Loucy (cell line): ENCODE measurements around the gene ANKRD27.
"Not testable (repeated sequence)": the region's sequence is repeated elsewhere in the genome, so short reads cannot be mapped to it uniquely, and the experiment has no call there.

Source experiments
- H2AFZ ChIP-seq: fragments of 200-600 bp; sonication (generic); 2 replicates; pipeline ENCODE4 v1.6.0; 2016; ENCODE audit warnings: antibody characterized with exemption, mild to moderate bottlenecking, low read length, moderate library complexity
- H3F3A ChIP-seq: fragments of 200-600 bp; 2 replicates; pipeline ENCODE4 v1.6.0; 2016; ENCODE audit warnings: antibody characterized with exemption, low read depth, mild to moderate bottlenecking
- H3K27me3 ChIP-seq: fragments of 200-600 bp; sonication (generic); 2 replicates; pipeline ENCODE4 v1.6.1; 2014; ENCODE audit warnings: low read length, mild to moderate bottlenecking; ENCODE audit not compliant: insufficient read depth, poor library complexity, severe bottlenecking
- H3K36me3 ChIP-seq: fragments of 200-600 bp; sonication (generic); 2 replicates; pipeline ENCODE4 v1.6.1; 2016; ENCODE audit warnings: low read length; ENCODE audit not compliant: insufficient read depth
- H3K4me1 ChIP-seq: fragments of 200-600 bp; sonication (generic); 2 replicates; pipeline ENCODE4 v1.5.1; 2014; ENCODE audit warnings: low read length, mild to moderate bottlenecking; ENCODE audit not compliant: insufficient read depth, poor library complexity, severe bottlenecking
- H3K4me2 ChIP-seq: fragments of 200-600 bp; sonication (generic); 2 replicates; pipeline ENCODE4 v1.6.0; 2014; ENCODE audit warnings: antibody characterized with exemption, low read length, low read depth, mild to moderate bottlenecking; ENCODE audit not compliant: poor library complexity, severe bottlenecking
- H3K4me3 ChIP-seq: fragments of 200-600 bp; sonication (generic); 2 replicates; pipeline ENCODE4 v1.5.1; 2014; ENCODE audit warnings: low read length, mild to moderate bottlenecking, mixed read lengths; ENCODE audit not compliant: poor library complexity, severe bottlenecking
- H3K79me2 ChIP-seq: fragments of 200-600 bp; sonication (generic); 2 replicates; pipeline ENCODE4 v1.6.1; 2014; ENCODE audit warnings: low read length; ENCODE audit not compliant: insufficient read depth
- H3K9ac ChIP-seq: fragments of 200-600 bp; sonication (generic); 2 replicates; pipeline ENCODE4 v1.6.0; 2014; ENCODE audit warnings: mild to moderate bottlenecking, low read depth, low read length, moderate library complexity; ENCODE audit not compliant: poor library complexity, severe bottlenecking
- H3K9me2 ChIP-seq: fragments of 200-600 bp; sonication (generic); replicated peaks from 2 replicates; pipeline ENCODE4 v1.6.1; 2016; ENCODE audit warnings: low read depth, low read length, mixed read lengths
- H3K9me3 ChIP-seq: fragments of 200-600 bp; sonication (generic); 2 replicates; pipeline ENCODE4 v1.6.1; 2014; ENCODE audit warnings: mild to moderate bottlenecking, antibody characterized with exemption, low read length, low read depth; ENCODE audit not compliant: insufficient read depth
- H4K20me1 ChIP-seq: fragments of 200-600 bp; sonication (generic); 2 replicates; pipeline ENCODE4 v1.6.0; 2014; ENCODE audit warnings: antibody characterized with exemption, low read length, mild to moderate bottlenecking; ENCODE audit not compliant: insufficient read depth, poor library complexity, severe bottlenecking
- CTCF ChIP-seq: fragments of 200-600 bp; sonication (generic); conservative IDR thresholded peaks from 2 replicates; pipeline ENCODE4 v1.5.1; 2014; ENCODE audit warnings: mild to moderate bottlenecking, antibody characterized with exemption, low read length
- EZH2phosphoT487 ChIP-seq: fragments of 200-600 bp; IDR thresholded peaks from 2 replicates; pipeline ENCODE4 v1.6.1; 2018; ENCODE audit warnings: antibody characterized with exemption, mild to moderate bottlenecking, moderate library complexity, borderline replicate concordance

ANKRD27 gene

DNA sequence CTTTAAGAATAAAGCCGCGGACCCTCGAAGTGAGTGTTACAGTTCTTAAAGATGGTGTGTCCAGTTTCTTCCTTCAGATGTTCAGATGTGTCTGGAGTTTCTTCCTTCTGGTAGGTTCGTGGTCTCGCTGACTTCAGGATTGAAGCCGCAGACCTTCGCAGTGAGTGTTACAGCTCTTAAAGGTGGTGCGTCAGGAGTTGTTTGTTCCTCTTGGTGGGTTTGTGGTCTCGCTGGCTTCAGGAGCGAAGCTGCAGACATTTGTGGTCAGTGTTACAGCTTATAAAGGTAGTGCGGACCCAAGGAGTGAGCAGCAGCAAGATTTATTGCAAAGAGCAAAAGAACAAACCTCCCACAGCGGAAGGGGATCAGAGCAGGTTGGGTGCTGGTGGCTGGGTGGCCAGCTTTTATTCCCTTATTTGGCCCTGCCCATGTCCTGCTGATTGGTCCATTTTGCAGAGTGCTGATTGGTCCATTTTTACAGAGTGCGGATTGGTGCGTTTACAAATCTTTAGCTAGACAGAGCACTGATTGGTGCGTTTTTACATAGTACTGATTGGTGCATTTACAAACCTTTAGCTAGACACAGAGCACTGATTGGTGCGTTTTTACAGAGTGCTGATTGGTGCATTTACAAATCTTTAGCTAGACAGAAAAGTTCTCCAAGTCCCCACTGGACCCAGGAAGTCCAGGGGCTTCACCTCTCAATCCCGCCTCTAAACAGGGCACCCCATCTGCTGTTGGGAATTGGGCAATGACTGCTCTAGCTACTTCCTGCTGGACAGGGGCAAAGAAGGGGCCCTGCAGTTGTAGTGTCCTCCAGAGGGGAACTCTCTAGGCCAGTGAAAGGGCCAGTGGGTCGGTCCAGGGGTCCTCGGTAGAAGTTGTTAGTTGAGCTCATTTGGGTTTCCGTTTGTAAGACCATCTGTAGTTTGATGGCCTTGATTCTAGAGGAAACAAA lies 18.4 kb upstream of the ANKRD27 start:
- not testable (repeated sequence) for H2AFZ ChIP-seq

GRCh38 chr19:32692727-32693061 lies 17.7 kb upstream of the ANKRD27 start:
- Histone ChIP-seq H3K9me2 (no peaks in the 10 kb centered on the region), H3K79me2 (peaks cover 68% of the 10 kb centered on the region), H4K20me1 (peaks cover 44% of the 10 kb centered on the region), H3K27me3 (no peaks in the 10 kb centered on the region), H3K36me3 (0 out of 2 replicates have a peak, but pooled peaks cover 2% of the 10 kb centered on the region), H3K4me1 (peaks cover 44% of the 10 kb centered on the region), H3K4me2 (peak overlapping the region; percentile 92), H3F3A (no peaks in the 10 kb centered on the region), H3K4me3 (peak overlapping the region; percentile 100), H3K9me3 (no peaks in the 10 kb centered on the region), H3K9ac (peak overlapping the region; percentile 97), H2AFZ (peak overlapping the region; percentile 94)
- no peak for TF ChIP-seq CTCF
- TF ChIP-seq EZH2phosphoT487, result no peak

More for the DNA sequence above, 18.4 kb upstream of the ANKRD27 start:
- not testable (repeated sequence) for H3F3A ChIP-seq, H3K36me3 ChIP-seq, H3K27me3 ChIP-seq, H3K9me2 ChIP-seq, H3K9me3 ChIP-seq
- Histone ChIP-seq H3K4me3 (peak overlapping the region; percentile 100), H4K20me1 (peaks cover 47% of the 10 kb centered on the region), H3K4me2 (peak overlapping the region; percentile 92), H3K4me1 (peaks cover 44% of the 10 kb centered on the region), H3K79me2 (peaks cover 73% of the 10 kb centered on the region), H3K9ac (peak overlapping the region; percentile 97)

DNA sequence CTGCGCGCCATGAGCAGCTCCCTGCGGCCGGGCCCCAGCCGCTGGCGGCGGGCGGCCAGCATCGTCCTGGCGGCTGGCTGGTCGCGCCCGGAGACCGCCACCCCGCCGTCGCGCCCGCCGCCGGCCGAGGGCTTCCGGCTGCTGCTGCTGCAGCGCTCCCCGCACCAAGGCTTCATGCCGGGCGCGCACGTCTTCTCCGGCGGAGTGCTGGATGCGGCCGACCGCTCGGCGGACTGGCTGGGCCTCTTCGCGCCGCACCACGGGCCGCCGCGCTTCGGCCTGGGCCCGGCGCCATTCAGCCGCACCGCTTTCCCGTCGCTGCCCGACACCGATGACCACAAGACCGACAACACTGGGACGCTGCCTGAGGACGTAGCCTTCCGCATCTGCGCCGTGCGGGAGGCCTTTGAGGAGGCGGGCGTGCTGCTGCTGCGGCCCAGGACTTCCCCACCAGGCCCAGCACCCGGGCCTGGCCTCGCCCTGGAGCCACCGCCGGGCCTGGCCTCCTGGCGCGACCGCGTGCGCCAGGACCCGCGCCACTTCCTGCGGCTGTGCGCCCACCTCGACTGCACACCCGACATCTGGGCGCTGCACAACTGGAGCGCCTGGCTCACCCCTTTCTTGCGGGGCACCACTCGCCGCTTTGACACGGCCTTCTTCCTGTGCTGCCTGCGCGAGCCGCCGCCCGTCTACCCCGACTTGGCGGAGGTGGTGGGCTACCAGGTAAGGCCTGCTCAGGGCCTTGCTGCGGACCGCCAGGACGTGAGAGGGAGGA lies 17.2 kb upstream of the ANKRD27 start:
- H2AFZ ChIP-seq, result peak overlapping the region; percentile 94
- peaks cover 39% of the 10 kb centered on the region for H3K4me1 ChIP-seq
- H3K9me3 ChIP-seq, result no peaks in the 10 kb centered on the region

More for the DNA sequence above, 17.2 kb upstream of the ANKRD27 start:
- Histone ChIP-seq H3K9me2 (no peaks in the 10 kb centered on the region), H3K36me3 (no peaks in the 10 kb centered on the region), H3K9ac (peak overlapping the region; percentile 97), H3F3A (no peaks in the 10 kb centered on the region), H4K20me1 (peaks cover 39% of the 10 kb centered on the region), H3K4me3 (peak overlapping the region; percentile 100), H3K4me2 (peak overlapping the region; percentile 92), H3K27me3 (no peaks in the 10 kb centered on the region), H3K79me2 (peaks cover 63% of the 10 kb centered on the region)
- TF ChIP-seq CTCF (no peak), EZH2phosphoT487 (no peak)
